ENCODE results near the gene SYNGR1.

The SYNGR1 gene

GRCh38 chr22:39318507-39319283 lies 31.1 kb upstream of the SYNGR1 start:
- TF ChIP-seq CEBPB (IDR thresholded peaks at IDR 0.05): no peak
- 0 out of 2 replicates have a peak, but pooled peaks have one; percentile 6 for TF ChIP-seq EP300 (IDR thresholded peaks at IDR 0.05; ENCODE audit: borderline replicate concordance)

GRCh38 chr22:39319284-39320022 lies 30.3 kb upstream of the SYNGR1 start, which contains the start of gene RPL3:
RPL3 (minus strand) TSS chr22:39319623; CDS start chr22:39319597, 26 bp downstream.
- peak; percentile 90; the same call in 1 of the 2 replicates for TF ChIP-seq YY1 (IDR thresholded peaks at IDR 0.05; ENCODE audit: low read depth)
- peak; percentile 37; the same call in 1 of the 2 replicates for TF ChIP-seq CEBPB (IDR thresholded peaks at IDR 0.05)
- TF ChIP-seq REST (IDR thresholded peaks at IDR 0.05; ENCODE audit: low read depth): peak; percentile 34
- no peak for TF ChIP-seq EP300 (IDR thresholded peaks at IDR 0.05; ENCODE audit: borderline replicate concordance)
- no peak for TF ChIP-seq RAD21 (IDR thresholded peaks at IDR 0.05; ENCODE audit: low read depth)
- TF ChIP-seq, protein P1, sequence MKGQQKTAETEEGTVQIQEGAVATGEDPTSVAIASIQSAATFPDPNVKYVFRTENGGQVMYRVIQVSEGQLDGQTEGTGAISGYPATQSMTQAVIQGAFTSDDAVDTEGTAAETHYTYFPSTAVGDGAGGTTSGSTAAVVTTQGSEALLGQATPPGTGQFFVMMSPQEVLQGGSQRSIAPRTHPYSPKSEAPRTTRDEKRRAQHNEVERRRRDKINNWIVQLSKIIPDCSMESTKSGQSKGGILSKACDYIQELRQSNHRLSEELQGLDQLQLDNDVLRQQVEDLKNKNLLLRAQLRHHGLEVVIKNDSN (IDR thresholded peaks at IDR 0.05): no peak
- TF ChIP-seq CREB1 (IDR thresholded peaks at IDR 0.05; ENCODE audit: low read depth): peak; percentile 66
- TF ChIP-seq NFIC (IDR thresholded peaks at IDR 0.05): 0 out of 2 replicates have a peak, but pooled peaks have one; percentile 23
- TF ChIP-seq, protein P2, sequence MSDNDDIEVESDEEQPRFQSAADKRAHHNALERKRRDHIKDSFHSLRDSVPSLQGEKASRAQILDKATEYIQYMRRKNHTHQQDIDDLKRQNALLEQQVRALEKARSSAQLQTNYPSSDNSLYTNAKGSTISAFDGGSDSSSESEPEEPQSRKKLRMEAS (IDR thresholded peaks at IDR 0.05): peak; percentile 86
- peak; percentile 55 for TF ChIP-seq TCF12 (IDR thresholded peaks at IDR 0.05; ENCODE audit: low read depth)
- peak; percentile 57 for TF ChIP-seq FOXM1 (IDR thresholded peaks at IDR 0.05; ENCODE audit: borderline replicate concordance, low read depth)
- TF ChIP-seq TAF1 (IDR thresholded peaks at IDR 0.05; ENCODE audit: low read depth): peak; percentile 99
- peak; percentile 27; the same call in 1 of the 2 replicates for TF ChIP-seq TEAD4 (IDR thresholded peaks at IDR 0.05)
- TF ChIP-seq ZBTB7A (IDR thresholded peaks at IDR 0.05; ENCODE audit: low read depth): peak; percentile 85
- peak; percentile 67 for TF ChIP-seq EGR1 (IDR thresholded peaks at IDR 0.05)

DNA sequence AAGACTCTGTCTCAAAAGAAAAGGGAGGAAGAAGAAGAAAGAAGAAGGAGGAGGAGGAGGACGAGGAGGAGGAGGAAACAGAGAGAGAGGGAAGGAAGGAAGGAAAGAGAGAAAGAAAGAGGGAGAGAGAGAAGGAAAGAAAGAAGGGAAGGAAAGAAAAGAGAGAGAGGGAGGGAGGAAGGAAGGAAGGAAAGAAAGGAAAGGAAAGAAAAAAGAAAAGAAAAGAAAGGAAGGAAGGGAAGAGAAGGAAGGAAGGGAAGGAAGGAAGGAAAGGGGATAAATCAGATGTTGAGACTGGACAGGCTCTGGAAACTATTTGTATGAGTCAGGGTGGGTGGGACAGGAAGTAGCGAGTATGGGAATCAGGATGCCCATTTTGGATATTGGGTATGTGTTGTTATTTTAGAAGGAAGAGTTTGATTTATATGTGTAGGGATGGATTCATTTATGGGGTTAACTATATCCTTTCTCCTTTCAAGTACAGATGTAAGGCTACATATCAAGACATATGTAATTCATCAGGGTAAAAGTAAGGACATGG lies 24.3 kb upstream of the SYNGR1 start:
- TF ChIP-seq TAF1 (IDR thresholded peaks at IDR 0.05; ENCODE audit: low read depth) (no peak), CEBPB (IDR thresholded peaks at IDR 0.05) (no peak), CREB1 (IDR thresholded peaks at IDR 0.05; ENCODE audit: low read depth) (no peak), REST (IDR thresholded peaks at IDR 0.05; ENCODE audit: low read depth) (no peak), YY1 (IDR thresholded peaks at IDR 0.05; ENCODE audit: low read depth) (no peak), ZBTB7A (IDR thresholded peaks at IDR 0.05; ENCODE audit: low read depth) (no peak)
- TF ChIP-seq, protein P1 (IDR thresholded peaks at IDR 0.05): no peak
- TF ChIP-seq, protein P2 (IDR thresholded peaks at IDR 0.05): no peak

DNA sequence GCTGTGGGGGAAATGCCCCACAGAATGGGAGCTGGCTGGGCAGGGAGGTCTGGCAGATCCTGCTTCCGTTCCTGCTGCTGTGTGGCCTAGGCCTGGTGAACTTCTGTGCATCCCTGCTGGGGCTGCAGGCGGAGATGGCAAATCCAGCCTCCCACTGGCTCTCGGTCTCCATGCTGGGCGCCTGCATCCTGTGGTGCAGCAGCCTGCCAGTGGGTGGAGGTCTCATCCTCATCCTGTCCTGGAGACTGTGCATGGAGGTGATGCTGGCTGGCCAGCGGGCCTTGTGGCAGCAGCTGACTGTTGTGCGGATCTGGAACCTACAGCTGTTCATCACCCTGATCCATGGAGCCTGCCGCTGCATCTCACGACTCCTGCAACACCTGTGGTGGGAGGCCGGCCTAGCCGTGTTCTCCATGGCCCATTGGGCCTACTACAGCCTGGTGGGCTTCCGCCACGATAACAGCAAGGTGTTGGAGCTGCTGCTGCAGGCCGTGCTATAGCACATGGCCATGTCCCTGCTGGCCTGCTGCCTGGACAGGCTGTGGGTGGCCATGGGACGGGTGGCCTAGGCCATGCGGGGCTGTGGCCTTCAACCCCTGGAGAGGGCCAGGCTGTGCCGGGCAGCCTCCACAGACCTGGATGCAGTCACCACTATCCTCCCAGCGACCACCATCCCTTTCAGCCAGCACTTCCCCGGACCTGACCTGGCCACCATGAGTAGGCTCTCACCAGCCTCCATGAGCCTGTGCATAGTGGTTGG lies 21.6 kb upstream of the SYNGR1 start:
- TF ChIP-seq, protein P1 (IDR thresholded peaks at IDR 0.05): no peak
- TF ChIP-seq EGR1 (IDR thresholded peaks at IDR 0.05) (no peak), NFIC (IDR thresholded peaks at IDR 0.05) (no peak), EP300 (IDR thresholded peaks at IDR 0.05; ENCODE audit: borderline replicate concordance) (no peak), REST (IDR thresholded peaks at IDR 0.05; ENCODE audit: low read depth) (no peak), TCF12 (IDR thresholded peaks at IDR 0.05; ENCODE audit: low read depth) (no peak), RAD21 (IDR thresholded peaks at IDR 0.05; ENCODE audit: low read depth) (no peak), FOXM1 (IDR thresholded peaks at IDR 0.05; ENCODE audit: borderline replicate concordance, low read depth) (no peak), CREB1 (IDR thresholded peaks at IDR 0.05; ENCODE audit: low read depth) (no peak), TAF1 (IDR thresholded peaks at IDR 0.05; ENCODE audit: low read depth) (no peak), TEAD4 (IDR thresholded peaks at IDR 0.05) (no peak), YY1 (IDR thresholded peaks at IDR 0.05; ENCODE audit: low read depth) (no peak), CEBPB (IDR thresholded peaks at IDR 0.05) (no peak)
